ENCODE results near the gene MRGPRD.

Gene MRGPRD

GRCh38 chr11:68965901-68966853 lies 14.6 kb downstream of the MRGPRD start:
- DNase-seq = no peak

- DNase-seq = no peak
Observed at GRCh38 chr11:68963779-68964178, 17.0 kb downstream of the MRGPRD start.

GRCh38 chr11:68962527-68963250 lies 18.1 kb downstream of the MRGPRD start:
- no peak for DNase-seq

GRCh38 chr11:68961245-68961644 lies 19.5 kb downstream of the MRGPRD start:
- DNase-seq = no peak

GRCh38 chr11:68960294-68961071 lies 20.3 kb downstream of the MRGPRD start:
- no peak for DNase-seq

GRCh38 chr11:68959465-68960293 lies 21.1 kb downstream of the MRGPRD start:
- no peak for DNase-seq

- no peak for DNase-seq
Observed at GRCh38 chr11:68958211-68958610, 22.6 kb downstream of the MRGPRD start.

GRCh38 chr11:68956547-68957254 lies 24.1 kb downstream of the MRGPRD start:
- no peak for DNase-seq

- DNase-seq = no peak
Observed at GRCh38 chr11:68956142-68956541, 24.6 kb downstream of the MRGPRD start.

GRCh38 chr11:68955607-68955958 lies 25.2 kb downstream of the MRGPRD start:
- DNase-seq = no peak

- DNase-seq = no peak
Observed at GRCh38 chr11:68954836-68955606, 25.8 kb downstream of the MRGPRD start.

GRCh38 chr11:68950762-68951161 lies 30.0 kb downstream of the MRGPRD start:
- DNase-seq = no peak

- DNase-seq = no peak
Observed at GRCh38 chr11:68950270-68950669, 30.5 kb downstream of the MRGPRD start.

- no peak for DNase-seq
Observed at GRCh38 chr11:68948935-68949334, 31.9 kb downstream of the MRGPRD start.

GRCh38 chr11:68948496-68948895 lies 32.3 kb downstream of the MRGPRD start:
- DNase-seq = no peak

GRCh38 chr11:68947151-68947550 lies 33.6 kb downstream of the MRGPRD start:
- DNase-seq = no peak

GRCh38 chr11:68946416-68947090 lies 34.2 kb downstream of the MRGPRD start:
- no peak for DNase-seq

- no peak for DNase-seq
Observed at GRCh38 chr11:68942751-68943271, 38.0 kb downstream of the MRGPRD start.

GRCh38 chr11:68942095-68942620 lies 38.6 kb downstream of the MRGPRD start:
- DNase-seq = no peak
